Upper lobe of left lung (tissue), 4 donors: Measurements from ENCODE around the gene VPS26C.

Source experiments
- POLR2A ChIP-seq, 4 donors: fragments of 450-650 bp; IDR thresholded peaks; one replicate each; pipeline ENCODE4 v1.5.1; 2016 to 2017; ENCODE audit warnings: antibody characterized with exemption in 4 of 4, mild to moderate bottlenecking in 2 of 4
- POLR2AphosphoS5 ChIP-seq, 2 donors: sonication (generic); formaldehyde crosslinking; IDR thresholded peaks; one replicate each; pipeline ENCODE4 v1.5.1; 2017; ENCODE audit warnings: antibody characterized with exemption in 2 of 2
- TF ChIP-seq, protein P1 (sequence below), 6 experiments: fragments of 450-650 bp in 4 of 6; fragments of 200-600 bp in 2 of 6; sonication (generic) in 2 of 6; IDR thresholded peaks; one replicate each; pipeline ENCODE4 v1.5.1; 2016 to 2019; ENCODE audit warnings: antibody characterized with exemption in 6 of 6

DNA sequence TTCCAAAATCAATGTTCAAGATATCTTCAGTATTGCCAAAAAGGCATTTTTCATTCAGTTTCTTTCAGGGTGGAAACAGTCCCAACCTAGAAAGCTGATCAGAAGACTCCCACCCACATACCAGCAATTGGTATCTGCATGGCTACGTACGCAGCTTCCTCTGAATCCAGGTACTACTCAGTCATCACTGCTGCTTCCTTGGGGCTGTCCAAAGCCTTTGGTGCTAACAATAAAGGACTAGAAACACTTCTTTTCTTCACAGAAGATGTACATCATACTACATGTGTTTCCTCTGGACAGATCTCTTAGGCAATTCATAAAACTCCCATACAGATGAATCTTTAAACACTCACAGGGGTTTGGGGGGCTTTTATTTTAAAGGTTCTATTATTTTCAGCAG, 29.8 kb downstream of the VPS26C start:
- TF ChIP-seq, protein P1, sequence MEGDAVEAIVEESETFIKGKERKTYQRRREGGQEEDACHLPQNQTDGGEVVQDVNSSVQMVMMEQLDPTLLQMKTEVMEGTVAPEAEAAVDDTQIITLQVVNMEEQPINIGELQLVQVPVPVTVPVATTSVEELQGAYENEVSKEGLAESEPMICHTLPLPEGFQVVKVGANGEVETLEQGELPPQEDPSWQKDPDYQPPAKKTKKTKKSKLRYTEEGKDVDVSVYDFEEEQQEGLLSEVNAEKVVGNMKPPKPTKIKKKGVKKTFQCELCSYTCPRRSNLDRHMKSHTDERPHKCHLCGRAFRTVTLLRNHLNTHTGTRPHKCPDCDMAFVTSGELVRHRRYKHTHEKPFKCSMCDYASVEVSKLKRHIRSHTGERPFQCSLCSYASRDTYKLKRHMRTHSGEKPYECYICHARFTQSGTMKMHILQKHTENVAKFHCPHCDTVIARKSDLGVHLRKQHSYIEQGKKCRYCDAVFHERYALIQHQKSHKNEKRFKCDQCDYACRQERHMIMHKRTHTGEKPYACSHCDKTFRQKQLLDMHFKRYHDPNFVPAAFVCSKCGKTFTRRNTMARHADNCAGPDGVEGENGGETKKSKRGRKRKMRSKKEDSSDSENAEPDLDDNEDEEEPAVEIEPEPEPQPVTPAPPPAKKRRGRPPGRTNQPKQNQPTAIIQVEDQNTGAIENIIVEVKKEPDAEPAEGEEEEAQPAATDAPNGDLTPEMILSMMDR (IDR thresholded peaks at IDR 0.05), result no peak
- TF ChIP-seq POLR2A (IDR thresholded peaks at IDR 0.05), result no peak
- TF ChIP-seq POLR2AphosphoS5 (IDR thresholded peaks at IDR 0.05), result no peak
